ENCODE measurements around the gene MTIF2.
"Not testable (repeated sequence)": the region's sequence is repeated elsewhere in the genome, so short reads cannot be mapped to it uniquely, and the experiment has no call there.

The MTIF2 gene

GRCh38 chr2:55186837-55187236 lies 82.2 kb downstream of the MTIF2 start:
- DNase-seq: not testable (repeated sequence)
